Psoas muscle (tissue), 8 donors: Measurements from ENCODE around the gene ZMYM4. TPM values are rescaled to one million over a fixed set of nuclear protein-coding genes. Genes with fewer than 3 reads are reported as not detected.

Source experiments
- ATAC-seq, 4 donors: fragments of 200-7000 bp; cut with Tn5 transposase; one replicate each; pipeline ENCODE4 v1.9.1; 2020; ENCODE audit warnings: moderate library complexity in 3 of 4, mild to moderate bottlenecking in 2 of 4
- DNase-seq, 2 donors: peaks; one replicate each; pipeline ENCODE4 v3.0.0-alpha.2; 2020
- H3K27ac ChIP-seq: fragments of 200-600 bp; one replicate; pipeline ENCODE4 v1.8.0; 2022
- H3K27me3 ChIP-seq, 3 donors: fragments of 200-600 bp in 1 of 3; one replicate each; pipeline versions ENCODE4 v1.6.1 to v1.8.0; 2013 to 2022; ENCODE audit warnings: low read length in 2 of 3, mild to moderate bottlenecking in 2 of 3, moderate library complexity in 1 of 3; ENCODE audit not compliant: insufficient read depth in 3 of 3
- H3K36me3 ChIP-seq, 2 donors: fragments of 200-600 bp in 1 of 2; one replicate each; pipeline versions ENCODE4 v1.6.1 to v1.8.0; 2013 to 2022; ENCODE audit warnings: low read depth in 1 of 2, mild to moderate bottlenecking in 1 of 2, moderate library complexity in 1 of 2; ENCODE audit not compliant: insufficient read depth in 1 of 2
- H3K4me1 ChIP-seq: fragments of 200-600 bp; one replicate; pipeline ENCODE4 v1.8.0; 2022
- H3K4me3 ChIP-seq: fragments of 200-600 bp; one replicate; pipeline ENCODE4 v1.8.0; 2022; ENCODE audit warnings: mild to moderate bottlenecking
- H3K9me3 ChIP-seq: fragments of 200-600 bp; one replicate; pipeline ENCODE4 v1.8.0; 2022
- WGBS, 3 donors: extraction: QIAGEN DNeasy Blood & Tissue Kit; methylation state at CpG; one replicate each; pipeline versions ENCODE4 v1.1.6 to v1.1.7; 2013; 5-methylcytosine and 5-hydroxymethylcytosine counted together
- intact Hi-C, 2 donors: fragments of 100-400 bp; cut with DNase I; formaldehyde crosslinking; loops; one replicate each; pipeline versions ENCODE4 v1.11.0 to v1.14.2; 2022
- polyA plus RNA-seq, 3 donors: library from polyadenylated mRNA; stranded (reverse); fragments of 200-250 nt; gene quantifications; one replicate each; pipeline ENCODE4 v1.2.3, GENCODE V29; 2013
- total RNA-seq, 4 donors: library from RNA; stranded (reverse); fragmentation: NEBNext Ultra II Directional in 2 of 4; extraction: Animal tissue kit (Norgen Biotek cat#: 25700) in 2 of 4; gene quantifications; one replicate each; pipeline versions ENCODE4 v1.2.1 to v1.2.4, GENCODE V29; 2021 to 2023
- TF ChIP-seq, protein P1 (sequence below): fragments of 200-600 bp; IDR thresholded peaks from one replicate; pipeline ENCODE4 v1.8.0; 2022; ENCODE audit warnings: antibody characterized with exemption
- donor health status: healthy with polysubstance abuse.
- donor health status: DM: no; HTN: no; CAD: no; lungs with moderate emphysema.
- donor health status: Bipolar disorder and iron deficiency.
- donor health status: healthy.
- donor health status: DM: yes; HTN: yes; CAD: no.
- donor health status: DM: no; HTN: no; CAD: no.
- donor health status: DM: no; HTN: no; CAD: no.
- donor health status: DM: yes; HTN: yes; CAD: no.

Gene ZMYM4
- total and polyA plus RNA-seq, 7 donors: 4.6 to 32.6 (median 25.3) TPM

DNA sequence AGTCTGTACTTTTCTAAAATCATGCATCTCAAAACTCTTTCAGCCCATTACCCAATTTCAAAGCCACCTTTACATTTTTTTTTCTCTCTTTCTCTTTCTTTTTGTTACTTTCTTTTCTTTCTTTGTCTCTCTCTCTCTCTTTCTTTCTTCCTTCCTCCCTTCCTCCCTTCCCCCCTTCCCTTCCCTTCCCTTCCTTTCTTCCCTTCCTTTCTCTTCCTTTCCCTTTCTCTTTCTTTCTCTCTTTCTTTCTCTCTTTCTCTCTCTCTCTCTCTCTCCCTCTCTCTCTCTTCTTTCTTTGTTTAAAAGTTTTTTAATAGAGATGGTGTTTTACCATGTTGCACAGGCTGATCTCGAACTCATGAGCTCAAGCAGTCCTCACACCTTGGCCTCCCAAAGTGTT, 11.5 kb downstream of the ZMYM4 start:
- no peak for ATAC-seq

DNA sequence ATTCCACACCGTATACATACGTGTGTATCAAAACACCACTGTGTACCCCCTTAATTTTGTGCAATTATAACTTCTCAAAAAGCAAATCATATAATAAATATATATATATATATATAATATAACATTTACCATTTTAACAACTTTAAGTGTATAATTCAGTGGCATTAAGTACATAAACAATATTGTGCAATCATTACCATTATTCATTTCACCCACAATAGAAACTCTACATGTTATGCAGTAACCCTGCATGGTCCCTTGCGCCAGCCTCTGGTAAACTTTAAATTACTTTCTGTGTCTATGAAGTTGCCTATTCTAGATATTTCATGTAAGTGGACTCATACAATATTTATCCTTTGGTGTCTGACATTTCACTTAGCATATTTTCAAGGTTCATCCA, 13.1 kb downstream of the ZMYM4 start:
- Histone ChIP-seq H3K27ac (no peak overlapping the region), H3K27me3 (no peaks in the 10 kb centered on the region), H3K4me3 (no peak overlapping the region), H3K36me3 (peaks cover 0 to 6% of the 10 kb centered on the region in 2 donors), H3K4me1 (no peaks in the 10 kb centered on the region), H3K9me3 (no peaks in the 10 kb centered on the region)
- DNase-seq: no peak
- TF ChIP-seq, protein P1, sequence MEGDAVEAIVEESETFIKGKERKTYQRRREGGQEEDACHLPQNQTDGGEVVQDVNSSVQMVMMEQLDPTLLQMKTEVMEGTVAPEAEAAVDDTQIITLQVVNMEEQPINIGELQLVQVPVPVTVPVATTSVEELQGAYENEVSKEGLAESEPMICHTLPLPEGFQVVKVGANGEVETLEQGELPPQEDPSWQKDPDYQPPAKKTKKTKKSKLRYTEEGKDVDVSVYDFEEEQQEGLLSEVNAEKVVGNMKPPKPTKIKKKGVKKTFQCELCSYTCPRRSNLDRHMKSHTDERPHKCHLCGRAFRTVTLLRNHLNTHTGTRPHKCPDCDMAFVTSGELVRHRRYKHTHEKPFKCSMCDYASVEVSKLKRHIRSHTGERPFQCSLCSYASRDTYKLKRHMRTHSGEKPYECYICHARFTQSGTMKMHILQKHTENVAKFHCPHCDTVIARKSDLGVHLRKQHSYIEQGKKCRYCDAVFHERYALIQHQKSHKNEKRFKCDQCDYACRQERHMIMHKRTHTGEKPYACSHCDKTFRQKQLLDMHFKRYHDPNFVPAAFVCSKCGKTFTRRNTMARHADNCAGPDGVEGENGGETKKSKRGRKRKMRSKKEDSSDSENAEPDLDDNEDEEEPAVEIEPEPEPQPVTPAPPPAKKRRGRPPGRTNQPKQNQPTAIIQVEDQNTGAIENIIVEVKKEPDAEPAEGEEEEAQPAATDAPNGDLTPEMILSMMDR: no peak
- intact Hi-C loops: no loop called here
- ATAC-seq: no peak
- 98 to 99% (median 98%) methylated on average over 3 of the region's 3 CpGs for WGBS, 3 donors

More for the DNA sequence above, 11.5 kb downstream of the ZMYM4 start:
- peaks cover 3% of the 10 kb centered on the region for H3K4me1 ChIP-seq
- TF ChIP-seq, protein P1: no peak
- no peaks in the 10 kb centered on the region for H3K9me3 ChIP-seq
- peaks cover 0 to 6% of the 10 kb centered on the region in 2 donors for H3K36me3 ChIP-seq
- H3K27ac ChIP-seq: no peak overlapping the region
- H3K27me3 ChIP-seq: no peaks in the 10 kb centered on the region
- intact Hi-C loops: no loop called here
- DNase-seq: no peak
- WGBS, 3 donors: 95 to 100% (median 100%) methylated on average over 1 of the region's 1 CpG
- no peak overlapping the region for H3K4me3 ChIP-seq

DNA sequence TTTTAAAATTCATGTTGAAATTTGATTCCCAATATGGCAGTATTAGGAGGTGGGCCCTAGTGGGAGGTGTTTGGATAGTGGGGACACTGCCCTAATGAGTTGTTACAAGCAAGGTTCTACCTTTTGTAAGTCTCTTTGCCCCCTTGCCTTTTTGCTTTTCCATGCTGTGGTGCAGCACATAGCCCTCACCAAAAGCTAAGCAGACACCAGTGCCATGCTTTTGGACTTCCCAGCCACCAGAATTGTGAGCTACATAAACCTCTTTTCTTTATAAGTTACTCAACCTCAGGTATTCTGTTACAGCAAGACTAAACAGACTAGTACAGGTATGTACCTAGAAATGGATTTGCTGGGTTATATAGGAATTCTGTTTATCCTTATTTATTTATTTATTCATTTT, 13.7 kb downstream of the ZMYM4 start:
- no peak for DNase-seq
- no peak for ATAC-seq
- Histone ChIP-seq H3K4me1 (no peaks in the 10 kb centered on the region), H3K9me3 (no peaks in the 10 kb centered on the region), H3K4me3 (no peak overlapping the region), H3K36me3 (peaks cover 0 to 6% of the 10 kb centered on the region in 2 donors), H3K27me3 (no peaks in the 10 kb centered on the region), H3K27ac (no peak overlapping the region)
- TF ChIP-seq, protein P1: no peak
- intact Hi-C loops: no loop called here

DNA sequence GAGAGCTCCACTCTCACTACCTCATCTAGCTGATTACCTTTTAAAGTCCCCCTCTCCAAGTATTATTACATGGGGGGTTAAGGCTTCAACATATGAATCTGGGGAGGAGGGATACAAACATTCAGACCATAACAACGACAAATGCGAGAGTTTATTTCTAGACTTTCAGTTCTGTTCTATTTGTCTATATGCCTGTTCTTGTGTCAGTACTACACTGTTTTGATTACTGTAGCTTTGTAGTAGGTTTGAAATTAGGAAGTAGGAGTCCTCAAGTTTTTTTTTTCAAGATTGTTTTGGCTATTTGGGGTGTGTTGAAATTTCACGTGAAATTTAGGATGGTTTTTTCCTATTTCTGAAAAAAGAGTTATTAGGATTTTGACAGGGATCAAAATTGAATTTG, 16.3 kb downstream of the ZMYM4 start:
- H3K9me3 ChIP-seq: no peaks in the 10 kb centered on the region
- no peaks in the 10 kb centered on the region for H3K27me3 ChIP-seq
- ATAC-seq (no peak), DNase-seq (no peak)
- TF ChIP-seq, protein P1: no peak
- no peak overlapping the region for H3K27ac ChIP-seq
- WGBS, 3 donors: 92 to 97% (median 95%) methylated on average over 3 of the region's 3 CpGs
- intact Hi-C loops: no loop called here
- peaks cover 0 to under 1% of the 10 kb centered on the region in 2 donors for H3K36me3 ChIP-seq
- no peak overlapping the region for H3K4me3 ChIP-seq
- peaks cover 14% of the 10 kb centered on the region for H3K4me1 ChIP-seq

DNA sequence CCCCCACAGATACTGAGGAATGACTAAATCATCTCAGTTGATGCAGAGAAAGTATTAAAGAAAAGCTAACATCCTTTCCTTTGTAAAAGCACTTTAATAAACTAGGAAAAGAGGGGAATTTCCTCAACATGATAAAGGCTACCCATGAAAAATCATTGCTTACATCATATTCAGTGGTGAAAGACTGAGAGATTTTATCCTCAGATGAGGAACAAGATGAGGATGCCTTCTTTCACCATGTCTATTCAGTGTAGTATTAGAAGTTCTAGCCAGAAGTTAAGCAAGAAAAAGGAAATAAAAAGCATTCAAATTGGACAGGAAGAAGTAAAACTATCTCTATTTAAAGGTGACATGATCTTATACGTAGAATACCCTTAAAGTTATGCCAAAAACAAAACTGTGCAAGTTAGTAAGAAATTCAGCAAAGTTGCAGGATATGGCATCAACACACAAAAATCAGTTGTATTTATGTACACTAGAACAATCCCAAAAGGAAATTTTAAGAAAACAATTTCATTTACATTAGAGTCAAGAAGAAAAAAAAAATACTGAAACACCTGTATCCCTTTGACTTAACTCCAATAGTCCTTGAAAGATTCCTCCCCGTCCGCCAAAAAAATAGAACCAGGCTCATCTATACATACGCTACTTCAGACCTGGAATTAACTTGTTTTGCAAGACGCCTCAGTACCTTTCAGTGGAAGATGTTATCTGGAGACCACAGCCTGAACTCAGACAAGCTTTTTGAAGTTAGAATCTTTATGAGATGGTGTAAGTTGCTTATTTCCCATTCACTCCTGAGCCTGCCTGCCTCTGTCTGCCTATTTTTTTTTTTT, 17.5 kb downstream of the ZMYM4 start:
- H3K36me3 ChIP-seq: peaks cover 0 to 8% of the 10 kb centered on the region in 2 donors

More for the DNA sequence above, 17.5 kb downstream of the ZMYM4 start:
- intact Hi-C loops: no loop called here
- 91 to 94% (median 93%) methylated on average over 5 of the region's 5 CpGs for WGBS, 3 donors
- ATAC-seq: no peak
- Histone ChIP-seq H3K4me1 (peaks cover 14% of the 10 kb centered on the region), H3K9me3 (no peaks in the 10 kb centered on the region), H3K27me3 (no peaks in the 10 kb centered on the region), H3K4me3 (no peak overlapping the region), H3K27ac (no peak overlapping the region)
- DNase-seq: no peak
- TF ChIP-seq, protein P1: no peak
